Activated naive CD4-positive, alpha-beta T cell treated with anti-CD3 and anti-CD28 coated beads, Interleukin-2, amount 10 ng/mL, durations not matched to agents 7 days and 5 days (primary cell): ENCODE data around the gene PLPP3.

Experiments
- CTCF ChIA-PET: fragments of 350-600 bp; sonication (Branson Sonifier 250); formaldehyde crosslinking; loops from one replicate; lab custom pipeline; 2021; ENCODE audit warnings: antibody characterized with exemption; lab: Charles Lee
- DNase-seq: peaks from one replicate; pipeline ENCODE4 v3.0.0-alpha.2; 2020
- H3K27ac Mint-ChIP-seq: one replicate; pipeline ENCODE4 v1.8.0; 2021; ENCODE audit warnings: mild to moderate bottlenecking, moderate library complexity, mixed read lengths
- H3K27me3 Mint-ChIP-seq: one replicate; pipeline ENCODE4 v1.8.0; 2021; ENCODE audit warnings: mild to moderate bottlenecking, mixed read lengths
- H3K36me3 Mint-ChIP-seq: one replicate; pipeline ENCODE4 v1.8.0; 2021; ENCODE audit warnings: mixed read lengths
- H3K4me1 Mint-ChIP-seq: one replicate; pipeline ENCODE4 v1.8.0; 2021; ENCODE audit warnings: mixed read lengths
- H3K4me3 Mint-ChIP-seq: one replicate; pipeline ENCODE4 v1.8.0; 2021; ENCODE audit warnings: mild to moderate bottlenecking, moderate library complexity, mixed read lengths
- H3K9me3 Mint-ChIP-seq: one replicate; pipeline ENCODE4 v1.8.0; 2021; ENCODE audit warnings: mixed read lengths

Gene PLPP3

DNA sequence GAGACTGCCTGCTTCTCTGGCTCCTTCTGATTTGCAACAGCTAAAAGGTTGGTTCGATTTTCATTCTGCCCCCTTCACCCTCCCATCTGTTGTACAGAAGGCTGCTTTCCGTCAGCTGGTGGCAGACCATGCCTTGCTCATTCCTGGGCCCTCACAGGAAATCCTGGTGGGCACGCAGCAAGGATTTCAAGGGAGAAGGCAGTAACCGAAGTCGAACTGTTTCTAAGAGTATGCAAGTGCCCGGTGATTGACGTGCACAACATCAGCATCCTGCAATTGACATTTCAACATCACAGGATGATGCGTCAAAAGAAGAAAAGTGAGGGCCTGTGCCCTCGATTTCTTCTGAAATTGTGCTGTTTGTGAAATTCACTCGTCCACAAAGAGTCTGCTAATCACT is 83.8 kb downstream of the PLPP3 start:
- no peaks in the 10 kb centered on the region for H3K4me1 Mint-ChIP-seq
- H3K4me3 Mint-ChIP-seq, result no peak overlapping the region
- DNase-seq, result no peak
- peaks cover 2% of the 10 kb centered on the region for H3K9me3 Mint-ChIP-seq
- no peaks in the 10 kb centered on the region for H3K27me3 Mint-ChIP-seq
- no peaks in the 10 kb centered on the region for H3K36me3 Mint-ChIP-seq
- CTCF ChIA-PET, result no interaction called here
- no peak overlapping the region for H3K27ac Mint-ChIP-seq

DNA sequence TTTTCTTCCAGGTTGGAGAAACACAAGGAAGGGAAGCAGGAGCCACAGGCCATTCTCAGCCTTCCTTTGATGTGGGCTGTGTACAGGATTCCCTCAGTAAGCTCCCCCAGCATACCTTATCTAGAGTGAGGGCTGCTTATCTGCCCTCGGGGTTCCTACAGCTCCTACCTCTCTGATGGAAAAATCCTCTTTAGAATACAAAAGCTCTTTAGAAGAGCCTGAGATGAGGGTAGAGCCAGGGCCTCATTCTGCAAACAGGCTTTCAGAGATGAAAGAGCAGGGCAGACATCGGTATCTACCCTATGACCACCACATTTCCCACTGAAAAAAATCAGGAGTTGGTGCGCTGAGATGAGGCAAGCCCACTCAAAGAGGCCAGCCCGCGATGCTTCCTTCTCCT is 85.1 kb downstream of the PLPP3 start:
- H3K27me3 Mint-ChIP-seq, result no peaks in the 10 kb centered on the region
- no peak overlapping the region for H3K4me3 Mint-ChIP-seq
- H3K27ac Mint-ChIP-seq, result no peak overlapping the region
- H3K4me1 Mint-ChIP-seq, result no peaks in the 10 kb centered on the region
- CTCF ChIA-PET, result no interaction called here
- no peak for DNase-seq
- H3K9me3 Mint-ChIP-seq, result peaks cover 2% of the 10 kb centered on the region
- no peaks in the 10 kb centered on the region for H3K36me3 Mint-ChIP-seq

DNA sequence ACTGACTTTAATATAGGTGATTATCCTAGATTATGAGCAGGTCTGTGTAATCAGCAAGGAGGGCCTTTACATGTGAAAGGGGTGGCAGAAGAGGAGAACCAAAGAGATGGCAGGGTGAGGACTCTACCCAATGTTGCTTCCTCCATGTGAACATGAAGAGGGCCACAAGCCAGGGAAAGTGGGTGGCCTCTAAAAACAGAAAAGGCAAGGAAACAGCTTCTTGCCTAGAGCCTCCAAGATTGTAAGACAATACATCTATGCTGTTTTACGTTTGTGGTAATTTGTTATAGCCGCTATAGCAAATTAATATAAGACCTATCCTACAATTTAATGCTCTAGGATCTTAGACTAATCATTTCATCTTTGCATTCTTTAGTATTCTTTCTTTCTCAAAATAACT is 85.5 kb downstream of the PLPP3 start:
- CTCF ChIA-PET, result no interaction called here
- peaks cover 2% of the 10 kb centered on the region for H3K9me3 Mint-ChIP-seq
- no peaks in the 10 kb centered on the region for H3K4me1 Mint-ChIP-seq

DNA sequence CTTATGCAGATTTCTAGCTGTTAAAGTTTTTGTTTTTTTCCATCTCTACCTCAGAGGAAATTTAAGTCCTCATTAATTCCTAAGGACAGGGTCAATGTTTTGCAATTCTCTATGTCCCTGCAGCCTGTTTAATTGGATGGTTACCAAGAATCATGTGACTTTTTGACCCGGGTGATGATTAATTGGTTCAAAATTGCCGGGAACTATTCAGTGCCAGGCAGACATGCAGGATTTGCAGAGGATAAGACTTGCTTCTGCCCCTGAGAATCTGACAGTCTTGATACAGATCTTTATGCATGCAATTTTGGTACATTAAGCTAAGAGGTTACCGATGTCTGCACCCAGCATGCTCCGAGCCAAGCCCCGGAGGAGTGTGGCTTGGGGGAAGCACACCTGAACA is 87.9 kb downstream of the PLPP3 start:
- H3K4me1 Mint-ChIP-seq, result no peaks in the 10 kb centered on the region
- no peaks in the 10 kb centered on the region for H3K36me3 Mint-ChIP-seq
- no peak overlapping the region for H3K4me3 Mint-ChIP-seq
- no peak for DNase-seq
- H3K27me3 Mint-ChIP-seq, result no peaks in the 10 kb centered on the region
- CTCF ChIA-PET, result no interaction called here
- peaks cover 2% of the 10 kb centered on the region for H3K9me3 Mint-ChIP-seq
- no peak overlapping the region for H3K27ac Mint-ChIP-seq

More for the DNA sequence above, 85.5 kb downstream of the PLPP3 start:
- Mint-ChIP-seq H3K4me3 (no peak overlapping the region), H3K27ac (no peak overlapping the region), H3K36me3 (no peaks in the 10 kb centered on the region), H3K27me3 (no peaks in the 10 kb centered on the region)
- DNase-seq, result no peak

DNA sequence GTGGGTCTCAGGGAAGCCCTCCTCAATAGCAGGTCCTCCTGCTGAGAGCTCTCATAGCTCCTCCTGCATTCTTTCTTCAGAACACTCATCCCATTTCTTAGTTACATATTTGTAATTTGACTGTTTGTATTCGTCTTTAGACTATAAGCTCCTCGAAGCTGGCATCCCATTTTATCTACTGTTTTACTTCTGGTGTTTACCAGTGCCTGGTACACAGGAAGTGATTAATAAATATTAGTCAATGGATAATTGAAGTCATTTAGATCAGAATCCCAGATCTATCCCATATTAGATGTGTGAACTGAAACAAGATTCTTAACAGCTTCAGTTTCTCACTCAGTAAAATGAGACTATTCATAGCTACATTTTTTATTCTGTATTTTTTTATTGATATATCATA is 88.7 kb downstream of the PLPP3 start:
- no peak for DNase-seq
- CTCF ChIA-PET, result no interaction called here
- H3K36me3 Mint-ChIP-seq, result no peaks in the 10 kb centered on the region
- H3K9me3 Mint-ChIP-seq, result peaks cover 2% of the 10 kb centered on the region
- H3K27me3 Mint-ChIP-seq, result no peaks in the 10 kb centered on the region
- no peak overlapping the region for H3K4me3 Mint-ChIP-seq
- H3K4me1 Mint-ChIP-seq, result no peaks in the 10 kb centered on the region
- no peak overlapping the region for H3K27ac Mint-ChIP-seq

DNA sequence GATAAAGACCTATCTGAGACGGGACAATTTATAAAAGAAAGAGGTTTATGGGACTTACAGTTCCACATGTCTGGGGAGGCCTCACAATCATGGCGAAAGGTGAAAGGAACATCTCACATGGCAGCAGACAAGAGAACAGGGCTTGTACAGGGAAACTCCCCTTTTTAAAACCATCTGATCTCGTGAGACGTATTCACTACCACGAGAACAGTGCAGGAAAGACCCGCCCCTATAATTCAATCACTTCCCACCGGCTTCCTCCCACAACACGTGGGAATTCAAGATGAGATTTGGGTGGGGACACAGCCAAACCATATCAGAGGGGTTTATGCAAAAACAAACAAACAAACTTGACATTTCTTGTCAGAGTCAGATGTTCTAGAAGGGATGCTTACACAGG is 89.7 kb downstream of the PLPP3 start:
- H3K27ac Mint-ChIP-seq, result no peak overlapping the region
- H3K4me3 Mint-ChIP-seq, result no peak overlapping the region
- H3K36me3 Mint-ChIP-seq, result no peaks in the 10 kb centered on the region
- peaks cover 5% of the 10 kb centered on the region for H3K9me3 Mint-ChIP-seq
- H3K27me3 Mint-ChIP-seq, result no peaks in the 10 kb centered on the region
- H3K4me1 Mint-ChIP-seq, result no peaks in the 10 kb centered on the region
- DNase-seq, result no peak
- CTCF ChIA-PET, result no interaction called here

DNA sequence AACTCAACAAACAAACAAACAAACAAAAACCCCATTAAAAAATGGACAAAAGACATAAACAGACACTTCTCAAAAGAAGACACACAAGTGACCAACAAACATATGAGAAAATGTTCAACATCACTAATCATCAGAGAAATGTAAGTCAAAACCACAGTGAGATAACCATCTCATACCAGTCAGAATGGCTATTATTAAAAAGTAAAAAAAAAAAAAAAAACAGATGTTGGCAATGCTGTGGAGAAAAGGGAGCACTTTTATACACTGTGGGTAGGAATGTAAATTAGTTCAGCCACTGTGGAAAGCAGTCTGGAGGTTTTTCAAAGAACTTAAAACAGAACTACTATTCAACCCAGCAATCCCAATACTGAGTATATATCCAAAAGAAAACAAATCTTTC is 94.7 kb downstream of the PLPP3 start:
- no peaks in the 10 kb centered on the region for H3K36me3 Mint-ChIP-seq

DNA sequence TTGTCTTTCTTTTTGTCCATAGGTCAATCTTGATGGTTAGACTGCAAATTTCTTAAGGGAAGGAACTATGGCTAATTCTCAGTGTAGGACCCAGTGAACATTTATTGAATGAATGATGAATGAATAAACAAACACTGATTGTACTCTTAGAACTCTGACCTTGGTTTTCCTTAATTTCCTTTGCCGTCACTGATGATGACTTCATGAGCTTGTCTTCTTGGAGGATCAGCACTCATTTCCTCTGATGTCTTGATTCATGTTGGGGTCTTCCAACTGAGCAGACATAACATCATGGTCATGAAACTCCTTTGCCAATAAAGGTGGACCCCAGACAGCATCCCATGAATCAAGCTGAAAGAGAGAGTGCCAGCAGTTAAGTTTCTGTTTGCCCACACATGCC is 96.3 kb downstream of the PLPP3 start:
- no peaks in the 10 kb centered on the region for H3K4me1 Mint-ChIP-seq

More for the DNA sequence above, 94.7 kb downstream of the PLPP3 start:
- H3K4me3 Mint-ChIP-seq, result no peak overlapping the region
- H3K4me1 Mint-ChIP-seq, result no peaks in the 10 kb centered on the region
- no peaks in the 10 kb centered on the region for H3K27me3 Mint-ChIP-seq
- CTCF ChIA-PET, result no interaction called here
- no peak overlapping the region for H3K27ac Mint-ChIP-seq
- no peak for DNase-seq
- H3K9me3 Mint-ChIP-seq, result peaks cover 2% of the 10 kb centered on the region

DNA sequence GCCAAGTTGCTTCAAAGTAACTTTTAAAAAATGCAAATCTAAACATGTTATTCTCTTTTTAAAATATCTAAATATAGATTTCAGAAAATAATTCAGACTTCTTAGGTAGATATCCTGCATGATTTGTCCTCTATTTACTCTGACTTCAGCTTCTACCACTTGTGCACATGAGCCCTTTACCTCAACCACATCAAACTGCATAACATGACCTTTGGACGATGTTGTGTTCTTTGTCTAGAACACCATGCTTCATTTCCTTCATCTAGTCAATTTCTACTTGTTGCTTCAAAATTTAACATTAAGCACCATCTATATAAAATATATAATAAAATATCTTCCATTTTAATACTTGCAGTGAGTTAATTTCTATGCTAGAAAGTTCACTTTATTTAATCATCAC is 96.9 kb downstream of the PLPP3 start:
- no peak overlapping the region for H3K4me3 Mint-ChIP-seq
- H3K27me3 Mint-ChIP-seq, result peaks cover 17% of the 10 kb centered on the region

More for the DNA sequence above, 96.3 kb downstream of the PLPP3 start:
- Mint-ChIP-seq H3K27ac (no peak overlapping the region), H3K27me3 (peaks cover 12% of the 10 kb centered on the region), H3K36me3 (no peaks in the 10 kb centered on the region), H3K4me3 (no peak overlapping the region), H3K9me3 (peaks cover 2% of the 10 kb centered on the region)
- no peak for DNase-seq
- CTCF ChIA-PET, result no interaction called here

DNA sequence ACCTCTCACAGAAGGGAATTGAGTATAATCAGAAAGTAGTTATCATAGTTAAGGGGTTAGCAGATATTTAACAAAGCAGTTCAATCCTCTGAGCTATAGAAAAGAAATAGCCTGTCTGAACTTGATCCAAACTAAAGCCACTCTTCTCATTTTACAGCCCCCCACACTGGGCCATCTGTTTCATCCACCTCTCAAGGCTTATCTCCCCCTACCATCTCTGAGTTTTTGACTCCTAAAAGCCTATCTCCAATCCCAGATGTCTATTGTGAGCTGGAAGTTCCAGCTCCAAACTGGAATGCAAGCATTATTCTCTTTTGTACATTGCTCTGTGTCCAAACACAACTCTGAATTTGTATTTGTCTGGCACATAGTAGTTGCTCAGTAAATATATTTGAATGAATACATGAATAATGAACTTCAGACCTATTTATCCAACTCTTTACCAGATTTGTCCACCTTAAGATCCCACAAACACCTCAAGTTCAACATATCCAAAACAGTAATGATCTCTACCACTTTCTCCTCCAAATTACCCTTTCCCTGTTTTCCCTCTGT is 98.1 kb downstream of the PLPP3 start:
- DNase-seq, result no peak
- CTCF ChIA-PET, result no interaction called here
- H3K9me3 Mint-ChIP-seq, result peaks cover 2% of the 10 kb centered on the region
- no peak overlapping the region for H3K4me3 Mint-ChIP-seq
- no peak overlapping the region for H3K27ac Mint-ChIP-seq
- H3K27me3 Mint-ChIP-seq, result peaks cover 29% of the 10 kb centered on the region
- peaks cover 1% of the 10 kb centered on the region for H3K36me3 Mint-ChIP-seq
- no peaks in the 10 kb centered on the region for H3K4me1 Mint-ChIP-seq

More for the DNA sequence above, 96.9 kb downstream of the PLPP3 start:
- CTCF ChIA-PET, result no interaction called here
- DNase-seq, result no peak
- no peaks in the 10 kb centered on the region for H3K36me3 Mint-ChIP-seq
- H3K9me3 Mint-ChIP-seq, result peaks cover 2% of the 10 kb centered on the region
- no peak overlapping the region for H3K27ac Mint-ChIP-seq
- no peaks in the 10 kb centered on the region for H3K4me1 Mint-ChIP-seq

DNA sequence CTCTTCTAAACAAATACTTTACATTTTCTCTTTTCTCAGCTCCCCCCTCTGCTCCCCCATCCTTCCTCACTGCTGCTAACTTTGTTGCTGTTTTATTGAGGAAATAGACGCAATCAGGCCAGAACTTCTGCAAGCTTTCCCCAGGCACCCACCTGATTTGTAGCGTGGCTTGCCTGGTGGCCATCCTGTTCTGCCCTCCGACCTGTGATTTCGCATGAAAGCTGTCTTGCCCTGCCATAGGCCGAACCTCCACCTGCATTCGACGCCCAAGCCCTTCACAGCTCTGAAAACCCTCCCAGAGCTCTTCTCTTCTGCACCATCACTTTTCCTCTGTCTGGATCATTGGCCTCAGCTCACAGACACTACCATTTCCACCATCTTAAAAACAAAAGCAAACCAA is 100.6 kb downstream of the PLPP3 start:
- Mint-ChIP-seq H3K4me3 (no peak overlapping the region), H3K27ac (no peak overlapping the region), H3K4me1 (no peaks in the 10 kb centered on the region), H3K36me3 (peaks cover 1% of the 10 kb centered on the region), H3K27me3 (peaks cover 33% of the 10 kb centered on the region), H3K9me3 (no peaks in the 10 kb centered on the region)
- no peak for DNase-seq
- CTCF ChIA-PET, result no interaction called here

DNA sequence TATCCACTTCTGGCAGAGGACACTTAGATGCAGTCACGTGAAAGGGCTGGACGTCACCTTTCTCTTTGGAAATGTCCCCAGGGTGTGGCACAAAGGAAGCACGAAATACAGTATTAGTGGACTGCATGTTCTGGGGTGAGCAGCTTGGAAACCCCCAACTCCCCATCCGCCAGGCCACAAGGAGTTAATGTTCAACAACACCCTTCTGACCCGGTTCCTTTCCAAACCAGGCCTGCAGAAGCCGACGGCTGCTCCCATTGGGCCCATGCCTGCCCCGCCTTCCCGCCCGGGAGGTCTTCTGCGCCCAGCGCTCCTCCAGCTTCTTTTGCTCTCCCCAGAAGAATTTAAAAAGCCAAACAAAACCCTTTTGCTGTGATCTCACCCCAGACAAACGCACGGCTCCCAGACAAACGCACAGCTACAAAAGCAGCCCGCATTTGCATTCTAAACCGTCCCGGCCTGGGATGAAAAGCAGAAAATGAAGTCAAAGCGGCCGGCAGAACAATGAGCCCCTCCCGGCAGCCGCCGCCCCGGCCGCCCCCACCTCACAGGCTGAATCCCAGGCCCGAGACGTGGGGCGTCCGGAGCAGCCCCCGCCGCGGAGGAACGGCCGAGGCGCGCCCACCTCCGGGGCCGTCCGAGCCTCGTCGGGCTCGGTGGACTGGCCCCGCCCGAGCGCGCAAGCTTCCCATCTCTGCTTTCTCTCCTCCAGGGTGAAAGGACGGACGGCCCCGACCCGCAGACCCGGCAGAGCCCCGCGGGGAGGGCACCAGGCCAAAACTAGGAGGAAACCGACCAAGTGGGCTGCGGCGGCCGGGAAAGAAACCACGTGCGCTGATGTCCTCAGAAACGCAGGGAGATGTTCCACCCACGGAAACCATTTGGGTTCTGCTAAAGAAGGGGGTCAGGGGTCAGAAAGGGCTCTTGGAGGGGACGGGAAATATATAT is 101.9 kb downstream of the PLPP3 start:
- no peaks in the 10 kb centered on the region for H3K9me3 Mint-ChIP-seq
- H3K4me1 Mint-ChIP-seq, result no peaks in the 10 kb centered on the region
- CTCF ChIA-PET, result no interaction called here
- H3K27me3 Mint-ChIP-seq, result peaks cover 33% of the 10 kb centered on the region
- H3K36me3 Mint-ChIP-seq, result peaks cover 1% of the 10 kb centered on the region
- no peak for DNase-seq
- H3K27ac Mint-ChIP-seq, result no peak overlapping the region
- no peak overlapping the region for H3K4me3 Mint-ChIP-seq

DNA sequence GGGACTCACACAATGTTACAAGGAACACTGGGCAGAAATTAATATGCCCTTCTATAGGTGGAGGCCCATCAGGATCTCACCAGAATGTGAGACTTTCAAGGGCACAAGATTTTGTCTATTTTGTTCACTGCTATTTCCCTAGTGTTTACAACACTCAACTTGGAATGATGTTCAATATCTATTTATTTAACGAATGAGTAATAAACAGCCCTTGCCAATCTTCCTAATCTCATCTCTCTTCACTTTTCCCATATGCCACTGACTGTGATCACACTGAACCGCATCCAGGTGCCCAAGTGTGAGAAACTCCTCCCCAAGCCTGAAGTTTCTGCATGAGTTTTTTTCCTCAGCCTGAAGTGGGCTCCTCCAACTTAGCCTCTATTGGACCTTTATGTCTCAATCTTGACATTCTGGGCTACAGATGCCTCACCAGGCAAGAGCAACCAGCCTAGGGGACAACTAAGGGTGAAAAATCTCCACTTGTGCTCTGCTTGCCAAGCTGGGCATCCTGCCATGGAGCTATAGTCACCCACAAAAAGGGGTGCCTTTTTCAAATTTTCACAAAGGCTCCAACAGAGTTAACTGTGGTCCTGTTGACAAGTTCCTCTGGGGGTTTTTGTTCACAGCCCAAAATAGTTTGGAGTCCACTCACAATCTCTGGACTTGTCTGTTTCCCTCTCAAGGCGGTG is 105.6 kb downstream of the PLPP3 start:
- CTCF ChIA-PET, result no interaction called here
- Mint-ChIP-seq H3K4me1 (no peaks in the 10 kb centered on the region), H3K36me3 (peaks cover 1% of the 10 kb centered on the region), H3K9me3 (no peaks in the 10 kb centered on the region), H3K27me3 (peaks cover 27% of the 10 kb centered on the region), H3K4me3 (no peak overlapping the region), H3K27ac (no peak overlapping the region)
- DNase-seq, result no peak

DNA sequence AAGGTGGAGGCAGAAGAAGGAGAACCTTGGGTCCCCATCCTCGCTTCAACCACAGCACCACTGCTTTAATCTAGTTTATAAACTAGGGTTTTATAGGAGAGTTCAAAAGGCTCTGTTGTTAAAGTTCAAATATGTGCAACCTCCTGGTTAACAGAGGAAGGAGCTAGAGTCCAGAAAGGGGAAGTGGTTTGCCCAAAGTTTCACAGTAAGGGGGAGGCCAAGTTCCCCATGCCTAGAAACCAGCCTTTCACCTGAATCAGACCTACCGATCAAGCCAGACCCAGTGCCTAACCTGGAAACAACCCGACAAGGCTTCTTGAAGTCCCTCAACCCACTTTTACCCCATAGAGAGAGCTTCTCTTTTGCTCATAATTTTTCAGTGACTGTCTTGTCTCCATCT is 106.5 kb downstream of the PLPP3 start:
- no peaks in the 10 kb centered on the region for H3K4me1 Mint-ChIP-seq
- CTCF ChIA-PET, result no interaction called here
- no peaks in the 10 kb centered on the region for H3K9me3 Mint-ChIP-seq

More for the DNA sequence above, 106.5 kb downstream of the PLPP3 start:
- no peak overlapping the region for H3K27ac Mint-ChIP-seq
- peaks cover 1% of the 10 kb centered on the region for H3K36me3 Mint-ChIP-seq
- no peak for DNase-seq
- peaks cover 20% of the 10 kb centered on the region for H3K27me3 Mint-ChIP-seq
- no peak overlapping the region for H3K4me3 Mint-ChIP-seq
